GM19351 (cell line): ENCODE data around the gene ITPR2.
A peak's percentile ranks its signal among the peaks of the same experiment; 100 is the strongest.
"Not testable (repeated sequence)": the region's sequence is repeated elsewhere in the genome, so short reads cannot be mapped to it uniquely, and the experiment has no call there.

Experiments used
- ATAC-seq: cut with Tn5 transposase; IDR thresholded peaks from one replicate; pipeline ENCODE4 v1.9.1; 2021; ENCODE audit warnings: mild to moderate bottlenecking, moderate library complexity; ENCODE audit not compliant: unreplicated experiment

Gene ITPR2

DNA sequence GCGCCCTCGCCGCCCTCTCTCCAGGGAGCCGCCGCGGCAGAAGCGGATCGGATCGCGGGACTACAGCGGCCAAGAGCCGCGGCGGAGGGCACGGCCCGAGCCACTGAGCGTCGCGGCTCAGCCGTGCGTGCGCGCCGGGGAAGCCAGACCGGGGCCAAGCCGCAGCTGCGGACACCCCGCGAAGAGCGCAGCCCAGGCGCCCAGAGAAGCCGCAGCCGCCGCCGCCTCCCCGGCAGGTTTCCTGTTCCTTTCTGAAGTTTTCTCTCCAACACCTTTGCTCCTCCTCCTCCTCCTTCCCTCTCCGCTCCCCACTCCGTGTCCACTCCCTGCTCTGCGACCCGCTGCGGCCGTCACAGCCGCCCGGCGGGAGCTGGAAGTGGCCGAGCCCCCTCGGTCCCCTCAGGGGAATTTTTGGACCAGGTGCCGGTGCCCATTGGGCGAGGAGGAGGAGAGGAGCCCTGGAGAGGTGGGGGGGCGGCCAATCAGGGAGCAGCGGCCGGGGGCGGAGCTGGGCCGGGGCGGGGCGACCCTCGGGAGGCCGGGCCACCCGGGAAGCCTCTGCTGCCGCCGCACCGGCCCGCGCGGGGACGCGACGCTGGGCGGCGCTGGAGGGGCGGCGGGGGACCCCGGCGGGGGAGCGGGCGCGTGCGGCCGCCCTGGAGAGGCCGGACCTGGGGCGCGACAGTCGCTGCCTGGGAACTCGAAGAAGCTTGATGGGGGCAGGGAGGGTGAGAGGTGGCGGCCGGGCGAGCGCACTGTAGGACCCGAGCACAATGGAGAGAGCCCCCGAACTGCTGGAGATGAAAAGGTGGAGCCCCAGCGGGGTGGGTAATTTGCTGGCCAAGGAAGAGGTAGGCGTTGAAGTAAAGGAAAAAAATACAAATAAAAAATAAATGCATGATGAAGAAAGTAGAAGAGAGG lies at the start of gene ITPR2:
ITPR2 (minus strand) TSS at position 373 of the 921 bp plus-strand sequence. CDS start 413 bp downstream, outside the sequence.
- peak; percentile 69 for ATAC-seq

DNA sequence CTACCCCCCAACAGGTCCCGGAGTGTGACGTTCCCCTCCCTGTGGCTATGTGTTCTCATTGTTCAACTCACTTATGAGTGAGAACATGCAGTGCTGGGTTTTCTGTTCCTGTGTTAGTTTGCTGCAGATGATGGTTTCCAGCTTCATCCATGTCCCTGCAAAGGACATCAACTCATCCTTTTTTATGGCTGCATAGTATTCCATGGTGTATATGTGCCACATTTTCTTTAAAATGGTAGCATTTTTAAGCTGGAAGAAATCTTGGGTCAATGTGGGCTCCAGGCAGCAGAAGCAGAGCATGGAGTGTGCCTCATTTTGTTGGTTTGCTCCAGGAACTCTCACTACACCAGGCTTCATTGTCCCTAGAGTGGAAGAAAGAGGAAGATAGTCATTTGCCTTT lies 47.6 kb upstream of the ITPR2 start:
- ATAC-seq: no peak

DNA sequence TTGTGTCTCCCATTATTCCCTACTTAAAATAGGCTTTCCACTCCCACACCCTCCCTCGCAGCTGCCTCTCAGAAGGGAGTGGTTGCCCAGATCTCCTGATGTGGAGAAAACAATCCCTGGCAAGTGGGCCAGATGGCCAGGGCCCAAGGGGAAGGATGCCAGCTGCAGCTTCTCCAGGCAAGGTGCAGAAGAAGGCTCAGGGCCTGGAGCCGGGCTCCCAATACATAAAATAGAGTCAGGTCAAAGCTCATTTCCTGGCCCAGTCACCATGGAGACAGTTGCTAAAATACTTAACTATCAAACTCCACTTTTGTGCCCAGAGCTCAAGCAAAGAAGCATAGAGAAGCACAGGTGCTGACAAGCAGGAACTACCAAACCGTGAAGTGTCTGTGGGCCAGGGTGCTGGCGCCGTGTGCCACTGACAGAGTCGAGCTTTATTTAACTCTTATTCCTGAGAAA lies 45.7 kb upstream of the ITPR2 start:
- ATAC-seq: peak; percentile 47

DNA sequence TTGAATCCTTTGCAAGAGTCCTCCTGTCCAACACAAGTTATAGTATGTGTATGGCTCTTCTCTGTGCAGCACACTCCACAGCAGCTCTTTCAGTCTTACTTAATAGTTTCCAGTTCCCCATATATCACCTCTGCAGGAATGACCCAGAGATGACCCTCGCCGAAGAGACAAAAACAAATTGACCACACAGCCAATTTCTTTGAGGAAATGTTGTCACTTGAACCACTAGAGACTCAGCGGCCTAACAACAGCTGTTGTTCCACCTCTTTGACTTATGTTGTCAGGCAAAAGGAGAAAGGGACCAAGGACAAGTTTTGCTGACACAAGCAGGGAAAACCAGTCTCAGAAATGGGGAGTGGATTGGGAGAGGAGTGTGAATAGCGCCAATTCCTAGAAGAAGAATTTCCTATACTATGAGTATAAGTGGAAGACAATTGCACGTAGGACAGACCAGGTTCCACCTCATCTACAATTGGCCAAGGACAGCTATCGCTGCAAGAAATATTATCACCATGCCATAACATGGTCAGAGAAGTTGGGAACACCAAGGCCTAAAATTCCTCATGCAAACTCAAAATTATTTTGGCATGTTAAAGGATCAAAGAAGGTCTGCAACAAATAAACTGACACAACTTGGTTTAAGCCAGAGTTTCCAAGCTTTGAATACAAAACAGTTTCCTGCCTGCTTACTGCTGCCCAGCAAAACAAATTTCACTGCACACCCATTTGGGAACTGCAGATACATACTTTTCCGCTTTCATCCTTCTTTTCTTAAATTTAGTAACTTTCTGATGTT lies 41.7 kb upstream of the ITPR2 start:
- ATAC-seq: peak; percentile 76

DNA sequence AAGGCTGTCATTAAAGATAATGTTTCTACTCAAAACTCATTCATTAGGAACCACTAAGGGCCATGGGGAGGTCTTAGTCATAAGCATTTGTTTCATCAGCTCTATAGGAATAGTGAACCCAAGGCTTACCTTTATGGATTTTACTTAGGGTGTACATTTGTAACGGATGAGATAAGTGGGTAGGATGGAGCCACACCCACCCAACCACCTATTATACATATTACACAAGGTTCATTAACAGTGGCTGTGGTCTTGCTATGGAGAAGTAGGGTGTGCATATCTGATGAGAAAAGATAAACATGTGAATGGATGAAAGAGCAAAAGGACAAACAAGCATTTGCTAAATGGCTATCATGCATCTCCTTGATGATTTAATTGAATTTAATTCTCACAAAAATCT lies 39.6 kb upstream of the ITPR2 start:
- no peak for ATAC-seq

DNA sequence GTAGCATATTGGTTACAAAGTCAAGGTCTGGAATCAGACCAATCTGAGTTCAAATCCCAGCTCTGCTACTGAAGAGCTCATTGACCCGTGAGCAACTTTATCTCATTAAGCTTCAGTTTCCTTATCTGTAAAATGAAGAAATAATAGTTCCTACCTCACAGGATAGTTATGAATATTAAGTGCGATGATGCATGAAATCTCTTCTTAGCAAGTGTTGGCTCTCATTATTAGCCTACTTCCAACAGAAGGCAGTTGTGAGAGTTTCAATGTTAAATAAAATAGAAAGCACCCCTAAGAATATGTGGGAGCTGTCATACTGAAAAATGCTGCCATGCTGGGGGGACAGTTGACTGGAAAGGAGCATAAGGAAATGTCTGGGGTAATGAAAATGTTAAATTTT lies 39.0 kb upstream of the ITPR2 start:
- ATAC-seq: no peak

DNA sequence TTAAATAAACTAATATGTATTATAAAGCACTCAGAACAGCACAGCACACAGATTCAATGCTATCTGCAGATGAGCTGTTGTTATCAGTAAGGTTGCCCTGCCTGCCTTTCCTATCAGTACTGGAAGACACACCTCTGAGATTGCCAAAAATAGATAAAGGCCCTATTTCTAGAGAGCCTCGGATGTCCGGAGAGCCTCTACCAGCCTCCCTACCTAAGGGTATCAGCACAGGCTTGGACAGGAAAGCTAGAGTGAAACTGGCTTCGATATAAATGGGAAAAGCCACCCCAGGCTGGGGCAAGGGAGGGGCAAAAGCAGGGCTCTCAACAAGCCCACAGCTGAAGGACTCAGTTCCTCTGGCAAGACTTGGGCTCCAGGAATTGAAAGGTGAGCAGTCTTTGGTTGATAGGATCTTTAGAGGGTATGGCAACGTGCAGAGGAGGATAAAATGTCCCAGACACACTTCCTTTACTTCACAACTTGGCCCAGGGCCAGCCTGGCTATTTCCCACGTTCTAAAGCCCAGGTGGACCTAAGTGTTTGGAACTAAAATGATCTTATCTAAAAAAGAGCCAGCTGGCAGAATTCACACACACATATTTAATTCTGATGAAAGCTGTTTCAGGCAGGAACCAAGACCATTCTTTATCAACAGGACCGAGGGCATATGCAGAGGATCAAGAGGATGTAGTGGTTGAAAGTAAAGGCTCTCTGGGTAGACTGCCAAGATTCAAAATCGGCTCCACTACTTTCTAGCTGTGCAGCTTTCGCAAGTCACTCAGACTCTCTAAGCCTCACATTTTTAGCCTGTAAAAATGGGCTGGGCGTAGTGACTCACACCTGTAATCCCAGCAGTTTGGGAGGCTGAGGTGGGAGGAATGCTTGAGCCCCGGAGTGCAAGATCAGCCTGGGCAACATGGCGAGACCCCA lies 37.8 kb upstream of the ITPR2 start:
- no peak for ATAC-seq

DNA sequence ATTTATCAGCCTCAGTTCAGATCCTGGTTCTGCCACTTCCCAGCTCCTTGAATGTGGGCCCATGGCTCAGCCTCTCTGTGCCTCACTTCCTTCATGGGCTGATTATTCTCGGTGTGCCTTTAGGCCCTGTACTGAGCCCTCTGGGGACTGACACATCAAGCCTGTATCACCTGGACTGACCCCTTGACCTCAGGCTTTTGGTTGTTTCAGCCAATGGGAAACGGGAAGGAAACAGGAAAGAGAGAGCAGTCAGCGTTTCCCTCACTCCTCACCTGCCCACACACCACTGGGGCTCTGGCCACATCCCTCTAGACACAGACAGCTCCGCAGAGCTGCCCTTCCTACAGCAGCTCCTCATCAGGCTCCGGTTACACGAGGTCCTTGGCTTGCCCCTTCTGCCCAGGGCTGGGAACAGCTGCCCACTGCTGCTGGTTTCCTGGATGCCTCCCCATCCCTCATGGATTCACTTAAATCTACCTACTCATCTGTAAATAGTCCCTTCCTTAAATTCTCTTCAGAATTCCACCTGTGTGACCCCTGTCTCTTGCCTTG lies 37.0 kb upstream of the ITPR2 start:
- ATAC-seq: no peak

DNA sequence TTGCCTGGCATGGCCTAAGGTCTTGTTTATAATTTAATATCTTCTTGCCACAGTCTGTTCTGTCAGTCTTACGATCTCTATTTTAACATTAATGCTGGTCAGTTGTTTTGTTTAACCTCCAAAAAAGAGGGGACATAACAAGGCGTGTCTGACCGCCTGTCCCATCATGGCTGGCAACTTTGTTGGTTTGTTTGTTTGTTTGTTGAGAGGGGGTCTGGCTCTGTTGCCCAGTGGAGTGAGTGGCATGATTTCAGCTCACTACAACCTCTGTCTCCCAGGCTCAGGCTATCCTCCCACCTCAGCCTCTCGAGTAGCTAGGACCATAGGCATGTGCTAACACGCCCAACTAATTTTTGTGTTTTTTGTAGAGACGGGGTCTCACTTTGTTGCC lies 36.1 kb upstream of the ITPR2 start:
- no peak for ATAC-seq

DNA sequence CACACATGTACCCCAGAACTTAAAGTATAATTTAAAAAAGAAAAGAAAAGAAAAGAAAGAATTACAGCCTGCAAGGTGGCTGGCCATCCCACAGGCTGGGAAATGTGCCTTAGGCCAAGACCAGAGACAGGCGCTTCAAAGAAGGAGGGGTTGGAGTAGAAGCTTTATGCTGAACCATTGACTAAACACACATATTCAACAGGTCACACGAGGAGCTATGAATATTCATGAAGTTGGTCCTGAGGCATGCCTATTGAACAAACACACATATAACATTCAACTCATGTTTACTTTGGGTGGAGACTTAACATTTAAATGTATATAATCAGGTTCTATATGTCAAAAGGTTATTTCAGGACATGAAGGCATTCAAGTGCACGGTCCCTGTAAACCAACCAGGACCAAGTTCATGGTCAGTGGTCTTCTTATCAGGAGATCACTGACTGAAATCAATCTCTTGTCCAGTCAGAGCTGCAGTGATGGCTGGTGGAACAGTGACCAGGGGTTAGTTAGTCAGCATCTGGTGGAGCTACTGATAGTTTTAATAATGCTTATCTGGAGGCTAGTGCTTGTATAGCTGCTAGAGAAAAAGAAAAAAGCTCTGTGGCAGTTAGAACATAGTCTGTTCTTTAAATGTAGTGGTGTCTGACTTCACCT lies 35.6 kb upstream of the ITPR2 start:
- no peak for ATAC-seq

DNA sequence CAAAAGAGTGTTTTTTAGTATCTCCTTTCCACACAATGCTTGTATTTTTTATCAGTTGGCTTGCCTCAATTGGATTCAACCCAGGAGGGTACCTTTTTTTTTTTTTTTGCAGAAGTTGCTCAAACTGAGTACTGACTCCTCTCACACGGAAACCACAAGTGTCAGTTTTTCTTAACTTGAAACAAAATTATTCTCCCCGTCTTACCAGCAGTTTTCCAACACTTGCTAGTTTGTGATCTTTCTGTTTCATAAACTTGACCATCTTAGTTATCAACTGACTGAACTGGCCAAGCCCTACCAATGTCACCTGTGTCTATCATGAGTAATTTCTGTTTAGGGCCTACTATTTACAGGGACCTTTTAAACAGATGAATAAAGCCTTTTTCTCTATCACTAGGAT lies 34.1 kb upstream of the ITPR2 start:
- ATAC-seq: peak; percentile 82

DNA sequence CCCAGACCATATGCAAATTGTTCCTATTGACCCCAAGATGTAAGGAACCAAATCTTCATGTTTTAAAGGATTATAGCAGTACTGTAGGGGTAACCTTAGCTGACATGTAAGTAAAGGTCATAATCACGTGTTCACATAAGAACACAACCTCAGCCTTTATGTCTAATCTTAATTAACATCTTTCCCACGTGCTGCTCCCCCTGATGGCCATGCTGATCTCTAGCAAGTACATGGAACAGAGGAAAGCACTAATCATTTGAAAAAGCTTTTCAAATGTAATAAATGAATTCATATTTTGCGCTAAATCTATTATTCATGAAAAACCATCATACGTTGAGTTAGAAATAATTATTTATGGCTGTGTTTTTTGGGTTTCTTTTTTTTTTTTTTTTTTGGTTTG lies 30.5 kb upstream of the ITPR2 start:
- ATAC-seq: no peak

DNA sequence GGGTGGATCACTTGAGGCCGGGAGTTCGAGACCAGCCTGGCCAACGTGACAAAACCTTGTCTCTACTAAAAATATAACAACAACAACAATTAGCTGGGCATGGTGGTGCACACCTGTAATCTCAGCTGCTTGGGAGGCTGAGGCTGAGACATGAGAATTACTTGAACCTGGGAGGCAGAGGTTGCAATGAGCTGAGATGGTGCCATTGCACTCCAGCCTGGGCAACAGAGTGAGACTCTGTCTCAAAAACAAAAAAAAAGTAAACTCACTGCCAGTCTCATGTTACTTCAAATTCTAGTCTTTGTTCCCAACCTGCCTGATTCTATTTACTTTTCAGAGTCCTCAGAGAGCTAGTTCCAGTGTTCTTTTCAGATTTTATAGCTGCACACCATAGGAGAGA lies 29.8 kb upstream of the ITPR2 start:
- not testable (repeated sequence) for ATAC-seq

DNA sequence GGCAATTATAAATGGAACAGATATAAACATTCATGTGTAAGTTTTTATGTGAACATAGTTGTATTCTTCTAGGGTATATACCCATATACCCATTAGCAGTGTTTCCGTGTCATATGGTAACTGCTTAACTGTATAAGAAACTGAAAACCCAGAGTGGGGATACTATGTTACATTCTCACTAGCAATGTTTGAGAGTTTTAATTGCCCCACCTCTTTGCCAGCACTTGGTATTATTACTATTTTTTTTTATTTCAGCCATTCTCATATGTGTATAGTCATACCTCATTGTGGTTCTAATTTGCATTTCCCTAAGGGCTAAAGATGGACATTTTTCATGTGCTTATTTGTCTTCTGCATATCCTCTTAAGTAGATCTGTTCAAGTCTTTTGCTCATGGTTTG lies 28.7 kb upstream of the ITPR2 start:
- ATAC-seq: no peak

DNA sequence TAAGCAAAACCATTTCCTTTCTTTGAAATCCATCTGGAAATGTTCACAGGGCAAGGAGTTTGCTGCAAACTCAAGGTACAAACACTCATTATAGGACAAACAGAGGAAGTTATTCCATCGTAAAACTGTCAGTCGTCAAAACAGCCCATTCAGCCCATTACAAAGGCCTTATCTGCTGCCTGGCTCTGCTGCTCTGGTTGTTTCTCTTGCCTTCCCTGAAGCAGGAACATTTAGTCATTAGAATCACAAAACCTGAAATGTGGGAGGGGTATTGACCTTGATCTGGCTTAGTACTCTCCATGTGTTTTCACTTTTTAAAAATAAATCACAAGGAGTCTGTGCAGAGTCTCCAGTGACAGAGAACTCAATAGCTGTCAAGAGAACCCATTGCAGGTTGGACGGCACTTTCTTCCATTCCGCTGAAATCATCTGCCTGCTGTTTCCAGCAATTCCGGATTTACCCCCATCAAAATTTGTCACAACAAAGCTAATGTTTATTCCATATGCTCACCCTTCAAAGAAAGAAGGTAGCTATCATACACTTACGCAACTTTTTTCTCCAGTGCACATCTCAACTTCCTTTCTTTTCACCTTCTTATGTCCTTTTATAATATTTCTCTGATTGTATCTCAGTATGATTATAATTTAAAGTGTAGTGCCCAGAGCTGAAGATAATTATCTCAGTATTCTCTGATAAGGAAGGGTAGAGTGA lies 24.6 kb upstream of the ITPR2 start:
- ATAC-seq: no peak

DNA sequence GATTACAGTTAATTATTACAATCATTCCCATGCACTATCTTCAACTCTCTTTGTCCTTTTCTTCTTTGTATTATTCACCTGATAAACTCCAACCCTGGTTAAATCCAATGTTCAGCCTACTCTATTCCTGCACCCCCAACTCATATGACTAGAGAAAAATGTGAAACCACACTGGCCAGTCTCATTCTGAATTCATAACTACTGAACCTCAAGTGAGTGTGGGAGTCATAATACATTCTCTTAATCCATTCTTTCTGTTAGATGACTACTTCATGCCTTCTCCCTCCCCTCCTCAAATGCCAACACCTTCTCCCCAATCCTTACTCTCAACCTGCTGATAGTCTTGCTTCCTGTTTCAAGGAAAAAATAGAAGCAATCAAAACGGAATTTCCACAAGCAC lies 22.3 kb upstream of the ITPR2 start:
- ATAC-seq: peak; percentile 61

DNA sequence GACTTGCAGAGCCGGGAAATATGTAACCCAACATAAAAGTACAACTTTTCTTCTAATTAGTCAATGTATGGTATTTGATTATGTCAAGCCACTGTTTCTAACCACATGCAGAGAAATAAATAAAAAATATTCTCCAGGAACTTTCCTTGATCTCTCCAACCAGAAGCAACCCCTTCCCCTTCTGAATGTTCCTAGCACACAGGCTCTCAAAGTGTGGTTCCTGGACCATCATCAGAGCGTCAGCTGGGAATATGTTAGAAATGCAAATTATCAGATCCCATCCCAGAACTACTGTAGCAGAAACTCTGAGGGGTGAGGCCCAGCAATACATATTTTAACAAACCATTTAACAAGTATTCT lies 21.0 kb upstream of the ITPR2 start:
- no peak for ATAC-seq

DNA sequence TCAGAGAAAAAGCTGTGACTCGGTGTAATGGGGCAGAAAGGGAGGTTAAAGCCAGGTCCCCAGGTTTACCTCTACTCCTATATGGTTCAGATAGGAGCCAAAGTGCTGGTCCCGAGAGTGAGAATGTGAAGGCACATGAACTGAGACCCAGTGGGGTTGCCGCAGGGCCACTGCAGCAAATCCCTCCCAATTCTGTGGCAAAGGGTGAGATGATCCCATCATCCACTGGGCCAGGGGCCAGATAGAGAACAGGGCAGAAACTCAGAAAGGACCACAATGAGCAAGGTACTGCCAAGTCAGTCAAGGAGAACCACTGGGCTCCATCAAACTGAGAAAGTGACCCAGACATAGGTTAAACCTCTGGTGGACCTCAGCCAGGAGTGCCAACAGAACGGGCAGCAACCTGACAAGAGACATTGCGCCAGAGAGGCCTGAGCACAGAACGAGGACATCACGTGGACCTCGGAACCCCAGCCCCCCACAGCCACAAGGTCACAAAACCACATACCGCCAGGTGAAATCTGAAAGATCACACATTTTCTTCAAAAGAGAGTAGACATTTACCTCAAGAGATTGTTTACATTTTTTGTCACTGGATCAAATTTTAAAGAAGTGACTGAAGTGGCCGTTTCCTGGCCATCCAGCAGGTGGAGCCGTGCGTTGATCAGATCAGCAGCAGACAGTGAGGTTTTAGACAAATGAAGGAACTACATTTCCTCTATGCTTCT lies 20.5 kb upstream of the ITPR2 start:
- ATAC-seq: peak; percentile 83
